ENCODE data around the gene PITX1. TPM values are rescaled to one million over a fixed set of nuclear protein-coding genes. Genes with fewer than 3 reads are reported as not detected.

PITX1 gene
- total RNA-seq, 2 donors from 2014 or later, result 1.3 to 2.4 TPM

- H3K36me3 Mint-ChIP-seq (ENCODE audit: low read depth), result no peaks in the 10 kb centered on the region
- Histone ChIP-seq H3K4me1 (ENCODE audit: control insufficient read depth, insufficient read depth, low read length) (no peaks in the 10 kb centered on the region), H3K9ac (ENCODE audit: extremely low read depth, low read length, poor library complexity, severe bottlenecking) (no peak overlapping the region), H3K36me3 (ENCODE audit: control insufficient read depth, insufficient read depth, low read length) (no peaks in the 10 kb centered on the region), H3K27ac (ENCODE audit: low read depth, low read length) (no peak overlapping the region), H3K27me3 (ENCODE audit: control insufficient read depth, insufficient read depth, low read length, poor library complexity, severe bottlenecking) (peaks cover 96% of the 10 kb centered on the region), H3K4me3 (ENCODE audit: low read length) (peak overlapping the region; percentile 49), H3K9me3 (ENCODE audit: control insufficient read depth, low read length) (no peaks in the 10 kb centered on the region)
- H3K9me3 Mint-ChIP-seq, result no peaks in the 10 kb centered on the region
- H3K27ac Mint-ChIP-seq, result no peak overlapping the region
- 1 to 3% methylated on average over 21 to 65 of the region's 65 CpGs for WGBS, 2 experiments (ENCODE audit: insufficient coverage in 1 of 2, insufficient read length in 1 of 2)
- H3K4me3 Mint-ChIP-seq, result peak overlapping the region; percentile 61
- TF ChIP-seq CTCF (conservative IDR thresholded peaks at IDR 0.05), result no peak
- H3K4me1 Mint-ChIP-seq, result peaks cover 26% of the 10 kb centered on the region
- peaks cover 92% of the 10 kb centered on the region for H3K27me3 Mint-ChIP-seq (ENCODE audit: insufficient read depth)
- DNase-seq, result peak; percentile 84
Observed at GRCh38 chr5:135034236-135034962, 371 bp upstream of the PITX1 start.

DNA sequence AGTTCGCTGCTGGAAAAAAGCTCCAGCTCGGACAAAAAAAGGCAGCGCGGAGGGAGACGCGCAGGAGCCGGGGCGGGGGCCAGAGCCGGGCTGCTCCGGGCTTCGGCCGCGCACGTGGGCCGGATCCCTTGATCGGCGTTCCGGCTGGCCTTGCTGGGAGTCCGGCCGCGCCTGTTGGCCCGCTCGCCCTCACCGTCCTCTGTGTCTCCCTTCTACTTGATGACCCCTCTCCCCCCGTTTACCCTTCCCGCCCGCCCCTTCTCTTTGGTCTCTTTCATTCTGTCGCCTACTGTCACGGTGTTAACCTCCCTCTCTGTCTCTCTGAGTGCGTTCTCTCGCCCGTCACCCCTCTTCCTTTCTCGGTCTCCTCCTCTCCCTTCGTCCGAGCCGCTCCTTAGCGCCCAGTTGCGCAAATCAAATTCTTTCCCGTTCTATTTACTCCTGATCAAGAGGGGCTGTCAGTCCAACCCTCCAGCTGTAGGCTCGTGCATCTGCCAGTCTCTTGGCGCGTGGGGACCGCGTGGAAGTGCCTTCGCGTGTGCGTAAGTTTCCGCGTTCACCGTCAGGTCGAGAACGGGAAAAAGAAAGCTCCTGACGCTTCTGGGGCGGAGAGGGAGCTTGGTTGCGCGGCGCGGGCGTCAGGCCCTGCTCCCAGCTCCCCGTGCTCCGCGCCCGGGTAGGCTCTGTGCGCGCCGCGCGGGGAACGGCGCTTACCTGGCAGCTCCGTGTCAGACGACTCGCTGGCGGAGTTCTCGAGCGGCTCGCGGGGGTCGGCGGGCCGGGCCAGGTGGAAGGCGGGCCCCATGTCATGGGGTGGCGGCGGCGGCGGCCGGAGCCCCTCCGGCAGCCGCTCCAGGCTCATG lies 798 bp downstream of the PITX1 start:
- H3K9me3 Mint-ChIP-seq, result no peaks in the 10 kb centered on the region
- no peak overlapping the region for H3K27ac ChIP-seq (ENCODE audit: low read depth, low read length)
- 0% methylated on average over 8 to 89 of the region's 89 CpGs for WGBS, 2 experiments (ENCODE audit: insufficient coverage in 1 of 2, insufficient read length in 1 of 2)
- H3K9ac ChIP-seq (ENCODE audit: extremely low read depth, low read length, poor library complexity, severe bottlenecking), result no peak overlapping the region
- peak overlapping the region; percentile 83 for H3K4me3 ChIP-seq (ENCODE audit: low read length)
- peaks cover 3% of the 10 kb centered on the region for H3K36me3 ChIP-seq (ENCODE audit: control insufficient read depth, insufficient read depth, low read length)
- peaks cover 30% of the 10 kb centered on the region for H3K4me1 Mint-ChIP-seq
- no peaks in the 10 kb centered on the region for H3K9me3 ChIP-seq (ENCODE audit: control insufficient read depth, low read length)
- peaks cover 96% of the 10 kb centered on the region for H3K27me3 ChIP-seq (ENCODE audit: control insufficient read depth, insufficient read depth, low read length, poor library complexity, severe bottlenecking)
- TF ChIP-seq CTCF (conservative IDR thresholded peaks at IDR 0.05), result no peak
- DNase-seq, result peak; percentile 84
- H3K27ac Mint-ChIP-seq, result no peak overlapping the region
- H3K4me1 ChIP-seq (ENCODE audit: control insufficient read depth, insufficient read depth, low read length), result no peaks in the 10 kb centered on the region
- H3K27me3 Mint-ChIP-seq (ENCODE audit: insufficient read depth), result peaks cover 91% of the 10 kb centered on the region
- peak overlapping the region; percentile 60 for H3K4me3 Mint-ChIP-seq
- H3K36me3 Mint-ChIP-seq (ENCODE audit: low read depth), result no peaks in the 10 kb centered on the region

GRCh38 chr5:135032695-135032998 lies 1.4 kb downstream of the PITX1 start:
- no peak for TF ChIP-seq CTCF (conservative IDR thresholded peaks at IDR 0.05)
- Histone ChIP-seq H3K27ac (ENCODE audit: low read depth, low read length) (no peak overlapping the region), H3K27me3 (ENCODE audit: control insufficient read depth, insufficient read depth, low read length, poor library complexity, severe bottlenecking) (peaks cover 96% of the 10 kb centered on the region), H3K9ac (ENCODE audit: extremely low read depth, low read length, poor library complexity, severe bottlenecking) (no peak overlapping the region), H3K9me3 (ENCODE audit: control insufficient read depth, low read length) (no peaks in the 10 kb centered on the region), H3K4me1 (ENCODE audit: control insufficient read depth, insufficient read depth, low read length) (no peaks in the 10 kb centered on the region), H3K36me3 (ENCODE audit: control insufficient read depth, insufficient read depth, low read length) (peaks cover 3% of the 10 kb centered on the region), H3K4me3 (ENCODE audit: low read length) (peak overlapping the region; percentile 83)
- 0 to 1% methylated on average over 4 to 18 of the region's 18 CpGs for WGBS, 2 experiments (ENCODE audit: insufficient coverage in 1 of 2, insufficient read length in 1 of 2)
- H3K9me3 Mint-ChIP-seq, result no peaks in the 10 kb centered on the region
- H3K27me3 Mint-ChIP-seq (ENCODE audit: insufficient read depth), result peaks cover 91% of the 10 kb centered on the region
- H3K4me3 Mint-ChIP-seq, result peak overlapping the region; percentile 60
- no peaks in the 10 kb centered on the region for H3K36me3 Mint-ChIP-seq (ENCODE audit: low read depth)
- H3K27ac Mint-ChIP-seq, result no peak overlapping the region
- no peak for DNase-seq
- H3K4me1 Mint-ChIP-seq, result peaks cover 30% of the 10 kb centered on the region

Data from endodermal cell (in vitro differentiated cells).